K562 (cell line): ENCODE data around the gene B4GALNT3. TPM values are rescaled to one million over a fixed set of nuclear protein-coding genes. Genes with fewer than 3 reads are reported as not detected.

Experiments used
- CTCFL ChIP-seq: IDR thresholded peaks from 2 replicates; pipeline ENCODE4 v1.6.1; 2011; ENCODE audit warnings: borderline replicate concordance, low read depth, mild to moderate bottlenecking, moderate library complexity, low read length; ENCODE audit not compliant: insufficient read depth, poor library complexity, severe bottlenecking
- EP400 ChIP-seq: fragments of 450-650 bp; IDR thresholded peaks from 2 replicates; pipeline ENCODE4 v1.6.1; 2017; ENCODE audit warnings: antibody characterized with exemption, mild to moderate bottlenecking, moderate library complexity
- GTF2A2 ChIP-seq: IDR thresholded peaks from 2 replicates; pipeline ENCODE4 v1.6.1; 2016; ENCODE audit warnings: mild to moderate bottlenecking, missing genetic modification characterization, missing compliant biosample characterization
- KHSRP ChIP-seq: fragments of 450-650 bp; IDR thresholded peaks from 2 replicates; pipeline ENCODE4 v1.6.1; 2017
- KLF16 ChIP-seq: IDR thresholded peaks from 2 replicates; pipeline ENCODE4 v1.6.1; 2016; ENCODE audit warnings: antibody characterized with exemption
- PHF20 ChIP-seq: fragments of 450-650 bp; IDR thresholded peaks from 2 replicates; pipeline ENCODE4 v1.6.1; 2018; ENCODE audit not compliant: partially characterized antibody
- RBM15 ChIP-seq: fragments of 200-400 bp; formaldehyde crosslinking; IDR thresholded peaks from 2 replicates; pipeline ENCODE4 v1.6.1; 2018; ENCODE audit warnings: mild to moderate bottlenecking, low read length, moderate library complexity; ENCODE audit not compliant: insufficient read depth
- SMAD3 ChIP-seq: fragments of 450-650 bp; formaldehyde crosslinking; conservative IDR thresholded peaks from 2 replicates; pipeline ENCODE4 v1.4.0; 2020; ENCODE audit warnings: mild to moderate bottlenecking
- TCF3 ChIP-seq: sonication (generic); formaldehyde crosslinking; IDR thresholded peaks from 2 replicates; pipeline ENCODE4 v1.4.0; 2020; ENCODE audit warnings: mild to moderate bottlenecking, missing genetic modification reagents
- THRAP3 ChIP-seq: fragments of 450-650 bp; IDR thresholded peaks from 2 replicates; pipeline ENCODE4 v1.6.1; 2016; ENCODE audit warnings: mild to moderate bottlenecking, inconsistent platforms, borderline replicate concordance
- THRB ChIP-seq: fragments of 450-650 bp; formaldehyde crosslinking; conservative IDR thresholded peaks from 2 replicates; pipeline ENCODE4 v1.4.0; 2022; ENCODE audit warnings: mild to moderate bottlenecking, missing genetic modification characterization
- TRIM24 ChIP-seq, 2 experiments: fragments of 450-650 bp; IDR thresholded peaks; 2 replicates each; pipeline ENCODE4 v1.6.1; 2016
- ZBTB9 ChIP-seq: fragments of 450-650 bp; formaldehyde crosslinking; IDR thresholded peaks from 2 replicates; pipeline ENCODE4 v1.4.0; 2020; ENCODE audit warnings: mild to moderate bottlenecking, moderate library complexity
- ZNF175 ChIP-seq: fragments of 200-800 bp; sonication (Bioruptor generic); IDR thresholded peaks from 2 replicates; pipeline ENCODE4 v1.6.1; 2016; ENCODE audit warnings: low read depth, mild to moderate bottlenecking, missing genetic modification characterization, missing compliant biosample characterization
- ZNF354B ChIP-seq: fragments of 250-450 bp; sonication (Bioruptor Pico); IDR thresholded peaks from 2 replicates; pipeline ENCODE4 v1.4.0; 2020
- ZNF561 ChIP-seq: fragments of 450-650 bp; formaldehyde crosslinking; conservative IDR thresholded peaks from 2 replicates; pipeline ENCODE4 v1.4.0; 2020; ENCODE audit warnings: mild to moderate bottlenecking, moderate library complexity
- ZNF583 ChIP-seq: fragments of 250-450 bp; sonication (Bioruptor Pico); IDR thresholded peaks from 2 replicates; pipeline ENCODE4 v1.4.0; 2020
- polyA plus RNA-seq, 8 experiments: library from polyadenylated mRNA; depleted of rRNA in 4 of 8; stranded (reverse) in 5 of 8; unstranded in 3 of 8; fragments of >200 nt; fragmentation: Nextera tagmentation in 2 of 8; fragmentation: Illumina TruSeq in 1 of 8; extraction: Ambion mirVana in 2 of 8; extraction: Trizol in 1 of 8; gene quantifications; 2 replicates each; pipeline versions ENCODE4 v1.2.1 to v1.2.3, GENCODE V29; 2011 to 2014; ENCODE audit warnings: inconsistent platforms in 1 of 8, missing spikeins in 1 of 8
- total RNA-seq, 7 experiments: library from RNA; depleted of rRNA in 6 of 7; stranded (reverse); fragments of >200 nt in 6 of 7; fragmentation: Illumina TruSeq in 2 of 7; extraction: Trizol in 2 of 7; gene quantifications; 2 replicates each; pipeline versions ENCODE4 v1.2.1 to v1.2.3, GENCODE V29; 2011 to 2021; ENCODE audit warnings: low replicate concordance in 1 of 7
- TF ChIP-seq, protein P1 (sequence below): fragments of 250-450 bp; sonication (Bioruptor Pico); IDR thresholded peaks from 2 replicates; pipeline ENCODE4 v1.8.0; 2022; ENCODE audit warnings: inconsistent platforms
- TF ChIP-seq, protein P2 (sequence below): fragments of 450-650 bp; IDR thresholded peaks from 2 replicates; pipeline ENCODE4 v1.6.1; 2016; ENCODE audit warnings: missing biosample characterization, missing genetic modification characterization
- TF ChIP-seq, protein P3 (sequence below): fragments of 250-450 bp; sonication (Bioruptor Pico); IDR thresholded peaks from 2 replicates; pipeline ENCODE4 v1.8.0; 2021; ENCODE audit warnings: borderline replicate concordance, mild to moderate bottlenecking, moderate library complexity; ENCODE audit not compliant: poor library complexity, severe bottlenecking

Gene B4GALNT3
- total and polyA plus RNA-seq, 9 of the 15 experiments (the other 6 are each of a cell fraction or from before 2014, with no cell fraction given): 0.04 to 0.36 (median 0.10) TPM; not detected in 6

- TF ChIP-seq ZBTB9 (CRISPR knock-in tag): peak; percentile 37; the same call in 1 of the 2 replicates
- 0 out of 4 replicates have a peak, but pooled peaks of 1 of the 2 experiments have one; percentile 22 for TF ChIP-seq TRIM24 (IDR thresholded peaks at IDR 0.05)
- TF ChIP-seq TCF3: no peak
- TF ChIP-seq EP400: peak; percentile 89
- no peak for TF ChIP-seq SMAD3 (CRISPR knock-in tag)
- TF ChIP-seq GTF2A2 (tag): no peak
- TF ChIP-seq PHF20: peak; percentile 58
- no peak; the same call in 1 of the 2 replicates for TF ChIP-seq ZNF175 (CRISPR knock-in tag)
- peak; percentile 86 for TF ChIP-seq CTCFL
- no peak for TF ChIP-seq ZNF561 (CRISPR knock-in tag)
- TF ChIP-seq, protein P1, sequence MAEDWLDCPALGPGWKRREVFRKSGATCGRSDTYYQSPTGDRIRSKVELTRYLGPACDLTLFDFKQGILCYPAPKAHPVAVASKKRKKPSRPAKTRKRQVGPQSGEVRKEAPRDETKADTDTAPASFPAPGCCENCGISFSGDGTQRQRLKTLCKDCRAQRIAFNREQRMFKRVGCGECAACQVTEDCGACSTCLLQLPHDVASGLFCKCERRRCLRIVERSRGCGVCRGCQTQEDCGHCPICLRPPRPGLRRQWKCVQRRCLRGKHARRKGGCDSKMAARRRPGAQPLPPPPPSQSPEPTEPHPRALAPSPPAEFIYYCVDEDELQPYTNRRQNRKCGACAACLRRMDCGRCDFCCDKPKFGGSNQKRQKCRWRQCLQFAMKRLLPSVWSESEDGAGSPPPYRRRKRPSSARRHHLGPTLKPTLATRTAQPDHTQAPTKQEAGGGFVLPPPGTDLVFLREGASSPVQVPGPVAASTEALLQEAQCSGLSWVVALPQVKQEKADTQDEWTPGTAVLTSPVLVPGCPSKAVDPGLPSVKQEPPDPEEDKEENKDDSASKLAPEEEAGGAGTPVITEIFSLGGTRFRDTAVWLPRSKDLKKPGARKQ: no peak
- TF ChIP-seq RBM15: no peak
- TF ChIP-seq, protein P2, sequence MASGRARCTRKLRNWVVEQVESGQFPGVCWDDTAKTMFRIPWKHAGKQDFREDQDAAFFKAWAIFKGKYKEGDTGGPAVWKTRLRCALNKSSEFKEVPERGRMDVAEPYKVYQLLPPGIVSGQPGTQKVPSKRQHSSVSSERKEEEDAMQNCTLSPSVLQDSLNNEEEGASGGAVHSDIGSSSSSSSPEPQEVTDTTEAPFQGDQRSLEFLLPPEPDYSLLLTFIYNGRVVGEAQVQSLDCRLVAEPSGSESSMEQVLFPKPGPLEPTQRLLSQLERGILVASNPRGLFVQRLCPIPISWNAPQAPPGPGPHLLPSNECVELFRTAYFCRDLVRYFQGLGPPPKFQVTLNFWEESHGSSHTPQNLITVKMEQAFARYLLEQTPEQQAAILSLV (tag): no peak
- TF ChIP-seq, protein P3, sequence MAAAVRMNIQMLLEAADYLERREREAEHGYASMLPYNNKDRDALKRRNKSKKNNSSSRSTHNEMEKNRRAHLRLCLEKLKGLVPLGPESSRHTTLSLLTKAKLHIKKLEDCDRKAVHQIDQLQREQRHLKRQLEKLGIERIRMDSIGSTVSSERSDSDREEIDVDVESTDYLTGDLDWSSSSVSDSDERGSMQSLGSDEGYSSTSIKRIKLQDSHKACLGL (CRISPR knock-in tag): no peak
- no peak for TF ChIP-seq KLF16
- no peak for TF ChIP-seq THRAP3
- TF ChIP-seq THRB (CRISPR knock-in tag): no peak
- TF ChIP-seq ZNF354B (CRISPR knock-in tag): no peak
- 0 out of 2 replicates have a peak, but pooled peaks have one; percentile 23 for TF ChIP-seq ZNF583
- no peak for TF ChIP-seq KHSRP
Measured at GRCh38 chr12:575948-576614, 116.3 kb downstream of the B4GALNT3 start (continued).
